GM23338 (cell line): ENCODE results near the gene SAC3D1. TPM values are rescaled to one million over a fixed set of nuclear protein-coding genes. Genes with fewer than 3 reads are reported as not detected.

Experiments used
- ATAC-seq: fragments of 200-7000 bp; cut with Tn5 transposase; 3 replicates; pipeline ENCODE4 v1.9.1; 2020
- DNase-seq: peaks from one replicate; pipeline ENCODE4 v3.0.0-alpha.2; 2015; ENCODE audit warnings: low spot score
- H2AFZ ChIP-seq: fragments of 200-600 bp; sonication (generic); 2 replicates; pipeline ENCODE4 v1.8.0; 2016; ENCODE audit warnings: antibody characterized with exemption, mild to moderate bottlenecking, moderate library complexity
- H3F3A ChIP-seq: fragments of 200-600 bp; sonication (generic); replicated peaks from 2 replicates; pipeline ENCODE4 v1.8.0; 2017; ENCODE audit warnings: antibody characterized with exemption, mixed run types, low read depth
- H3K27ac ChIP-seq: fragments of 200-600 bp; sonication (generic); 2 replicates; pipeline ENCODE4 v1.6.1; 2016; ENCODE audit warnings: low read depth
- H3K27me3 ChIP-seq: fragments of 200-600 bp; sonication (generic); 2 replicates; pipeline ENCODE4 v1.8.0; 2016; ENCODE audit warnings: mild to moderate bottlenecking, mixed run types, moderate library complexity; ENCODE audit not compliant: insufficient read depth
- H3K36me3 ChIP-seq: fragments of 200-600 bp; sonication (generic); 2 replicates; pipeline ENCODE4 v1.8.0; 2016; ENCODE audit warnings: mild to moderate bottlenecking; ENCODE audit not compliant: insufficient read depth
- H3K4me1 ChIP-seq: fragments of 200-600 bp; sonication (generic); 2 replicates; pipeline ENCODE4 v1.8.0; 2016; ENCODE audit warnings: mild to moderate bottlenecking, moderate library complexity; ENCODE audit not compliant: insufficient read depth
- H3K4me2 ChIP-seq: fragments of 200-600 bp; sonication (generic); 2 replicates; pipeline ENCODE4 v1.7.1; 2017; ENCODE audit warnings: mixed run types
- H3K4me3 ChIP-seq: fragments of 200-600 bp; sonication (generic); 2 replicates; pipeline ENCODE4 v1.6.1; 2016; ENCODE audit warnings: mixed run types
- H3K79me2 ChIP-seq: fragments of 200-600 bp; sonication (generic); replicated peaks from 2 replicates; pipeline ENCODE4 v1.8.0; 2017; ENCODE audit warnings: mild to moderate bottlenecking; ENCODE audit not compliant: insufficient read depth
- H3K9me2 ChIP-seq: fragments of 200-600 bp; sonication (generic); 2 replicates; pipeline ENCODE4 v1.8.0; 2017; ENCODE audit not compliant: insufficient read depth
- H4K20me1 ChIP-seq: fragments of 200-600 bp; sonication (generic); replicated peaks from 2 replicates; pipeline ENCODE4 v1.8.0; 2017; ENCODE audit warnings: mild to moderate bottlenecking; ENCODE audit not compliant: insufficient read depth
- H3K27ac Mint-ChIP-seq: 2 replicates; pipeline ENCODE4 v1.8.0; 2020; ENCODE audit warnings: inconsistent platforms, mild to moderate bottlenecking, moderate library complexity, mixed read lengths
- H3K27me3 Mint-ChIP-seq: 3 replicates; pipeline ENCODE4 v1.8.0; 2022; ENCODE audit warnings: low read depth, mild to moderate bottlenecking, moderate library complexity, mixed read lengths, inconsistent platforms; ENCODE audit not compliant: insufficient read depth, poor library complexity
- H3K36me3 Mint-ChIP-seq: 3 replicates; pipeline ENCODE4 v1.8.0; 2021; ENCODE audit warnings: low read depth, mild to moderate bottlenecking, inconsistent platforms, moderate library complexity, mixed read lengths
- H3K4me1 Mint-ChIP-seq: 3 replicates; pipeline ENCODE4 v1.8.0; 2020; ENCODE audit warnings: mild to moderate bottlenecking, inconsistent platforms, mixed read lengths
- H3K4me3 Mint-ChIP-seq: 3 replicates; pipeline ENCODE4 v1.8.0; 2021; ENCODE audit warnings: moderate library complexity, mild to moderate bottlenecking, inconsistent platforms, mixed read lengths
- H3K9me3 Mint-ChIP-seq: 3 replicates; pipeline ENCODE4 v1.8.0; 2020; ENCODE audit warnings: moderate library complexity, mild to moderate bottlenecking, inconsistent platforms, mixed read lengths
- CREB1 ChIP-seq: fragments of 250-450 bp; sonication (Bioruptor Pico); IDR thresholded peaks from 2 replicates; pipeline ENCODE4 v1.5.0; 2020; ENCODE audit warnings: low read depth, mild to moderate bottlenecking, moderate library complexity
- EZH2phosphoT487 ChIP-seq: fragments of 200-600 bp; sonication (generic); IDR thresholded peaks from one replicate; pipeline ENCODE4 v1.8.1; 2018; ENCODE audit warnings: antibody characterized with exemption; ENCODE audit not compliant: unreplicated experiment
- JUNB ChIP-seq: IDR thresholded peaks from one replicate; pipeline ENCODE4 v1.6.1; 2016; ENCODE audit warnings: antibody characterized with exemption; ENCODE audit not compliant: unreplicated experiment
- NANOG ChIP-seq: IDR thresholded peaks from 2 replicates; pipeline ENCODE4 v1.6.1; 2016; ENCODE audit warnings: antibody characterized with exemption, borderline replicate concordance
- POLR2AphosphoS5 ChIP-seq: IDR thresholded peaks from 2 replicates; pipeline ENCODE4 v1.6.1; 2016; ENCODE audit warnings: antibody characterized with exemption, low read depth
- STAT1 ChIP-seq: IDR thresholded peaks from one replicate; pipeline ENCODE4 v1.6.1; 2016; ENCODE audit warnings: antibody characterized with exemption; ENCODE audit not compliant: unreplicated experiment
- ZNF114 ChIP-seq: fragments of 250-450 bp; sonication (Bioruptor Pico); IDR thresholded peaks from 2 replicates; pipeline ENCODE4 v1.5.0; 2020; ENCODE audit warnings: mild to moderate bottlenecking, moderate library complexity
- ZNF331 ChIP-seq: fragments of 250-450 bp; sonication (Bioruptor Pico); IDR thresholded peaks from 2 replicates; pipeline ENCODE4 v1.5.0; 2020; ENCODE audit warnings: low read depth, mild to moderate bottlenecking, moderate library complexity
- polyA plus RNA-seq: library from polyadenylated mRNA; unstranded; fragments of >200 nt; fragmentation: Nextera tagmentation; extraction: Ambion mirVana; gene quantifications from 2 replicates; pipeline ENCODE4 v1.2.1, GENCODE V29; 2016
- total RNA-seq: library from RNA; depleted of rRNA; stranded (reverse); fragments of >200 nt; shearing (Covaris generic); gene quantifications from 2 replicates; pipeline ENCODE4 v1.2.3, GENCODE V29; 2014
- TF ChIP-seq, protein P1 (sequence below): fragments of 250-450 bp; sonication (Bioruptor Pico); IDR thresholded peaks from 2 replicates; pipeline ENCODE4 v1.5.0; 2020; ENCODE audit warnings: mild to moderate bottlenecking, moderate library complexity
- TF ChIP-seq, protein P2 (sequence below), 2 experiments: fragments of 200-600 bp in 1 of 2; sonication (generic) in 1 of 2; conservative IDR thresholded peaks; 2 replicates each; pipeline versions ENCODE4 v1.5.1 to v1.6.1; 2016 to 2017; ENCODE audit warnings: antibody characterized with exemption in 2 of 2, low read depth in 2 of 2, mild to moderate bottlenecking in 2 of 2, moderate library complexity in 1 of 2
- TF ChIP-seq, protein P3 (sequence below): IDR thresholded peaks from one replicate; pipeline ENCODE4 v1.6.1; 2018; ENCODE audit warnings: antibody characterized with exemption; ENCODE audit not compliant: unreplicated experiment

The SAC3D1 gene
- total and polyA plus RNA-seq, 2 experiments from 2014 or later, result 21.6 to 30.3 TPM

DNA sequence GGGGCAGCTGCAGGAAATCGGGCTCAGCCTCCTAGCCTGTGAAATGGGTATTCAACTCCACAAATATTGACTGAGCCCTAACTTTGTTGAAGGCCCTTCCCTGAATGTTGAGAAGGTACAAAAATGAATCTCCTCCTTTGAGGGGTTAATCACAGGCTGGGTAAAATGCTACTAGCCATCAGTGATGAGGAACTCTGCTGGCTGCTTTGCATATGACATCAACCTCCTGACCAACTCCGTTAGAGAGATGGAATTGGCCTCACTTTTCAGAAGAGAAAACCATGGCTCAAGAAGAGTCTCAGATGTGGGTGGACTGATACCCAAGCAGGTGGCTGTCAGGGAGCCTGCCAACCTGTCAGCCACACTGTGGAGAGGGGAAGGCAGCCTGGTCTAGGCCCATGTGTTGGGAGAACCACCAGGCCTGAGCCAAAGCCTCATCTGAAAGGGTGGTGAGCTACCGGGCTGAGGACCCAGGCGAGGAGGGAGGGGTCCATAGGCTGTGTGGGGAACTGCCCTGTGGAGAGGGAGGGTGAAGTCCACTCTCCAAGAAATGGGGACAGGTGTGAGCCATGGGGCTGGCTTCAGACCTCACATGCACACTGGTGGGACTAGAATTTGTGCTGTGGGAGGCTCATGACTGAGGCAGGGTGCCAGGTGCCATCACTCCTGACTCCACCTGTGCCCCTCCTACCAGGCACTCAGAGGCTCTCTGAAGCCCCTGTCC lies 31.1 kb downstream of the SAC3D1 start:
- H3K27me3 Mint-ChIP-seq, result peaks cover 15% of the 10 kb centered on the region

More for the DNA sequence above, 31.1 kb downstream of the SAC3D1 start:
- no peaks in the 10 kb centered on the region for H3K27me3 ChIP-seq
- no peak overlapping the region for H3K4me3 Mint-ChIP-seq
- no peaks in the 10 kb centered on the region for H3K9me3 Mint-ChIP-seq
- no peak for DNase-seq
- no peak overlapping the region for H3K4me2 ChIP-seq
- no peak overlapping the region for H3K27ac Mint-ChIP-seq
- H3K4me3 ChIP-seq, result no peak overlapping the region
- TF ChIP-seq, protein P1, sequence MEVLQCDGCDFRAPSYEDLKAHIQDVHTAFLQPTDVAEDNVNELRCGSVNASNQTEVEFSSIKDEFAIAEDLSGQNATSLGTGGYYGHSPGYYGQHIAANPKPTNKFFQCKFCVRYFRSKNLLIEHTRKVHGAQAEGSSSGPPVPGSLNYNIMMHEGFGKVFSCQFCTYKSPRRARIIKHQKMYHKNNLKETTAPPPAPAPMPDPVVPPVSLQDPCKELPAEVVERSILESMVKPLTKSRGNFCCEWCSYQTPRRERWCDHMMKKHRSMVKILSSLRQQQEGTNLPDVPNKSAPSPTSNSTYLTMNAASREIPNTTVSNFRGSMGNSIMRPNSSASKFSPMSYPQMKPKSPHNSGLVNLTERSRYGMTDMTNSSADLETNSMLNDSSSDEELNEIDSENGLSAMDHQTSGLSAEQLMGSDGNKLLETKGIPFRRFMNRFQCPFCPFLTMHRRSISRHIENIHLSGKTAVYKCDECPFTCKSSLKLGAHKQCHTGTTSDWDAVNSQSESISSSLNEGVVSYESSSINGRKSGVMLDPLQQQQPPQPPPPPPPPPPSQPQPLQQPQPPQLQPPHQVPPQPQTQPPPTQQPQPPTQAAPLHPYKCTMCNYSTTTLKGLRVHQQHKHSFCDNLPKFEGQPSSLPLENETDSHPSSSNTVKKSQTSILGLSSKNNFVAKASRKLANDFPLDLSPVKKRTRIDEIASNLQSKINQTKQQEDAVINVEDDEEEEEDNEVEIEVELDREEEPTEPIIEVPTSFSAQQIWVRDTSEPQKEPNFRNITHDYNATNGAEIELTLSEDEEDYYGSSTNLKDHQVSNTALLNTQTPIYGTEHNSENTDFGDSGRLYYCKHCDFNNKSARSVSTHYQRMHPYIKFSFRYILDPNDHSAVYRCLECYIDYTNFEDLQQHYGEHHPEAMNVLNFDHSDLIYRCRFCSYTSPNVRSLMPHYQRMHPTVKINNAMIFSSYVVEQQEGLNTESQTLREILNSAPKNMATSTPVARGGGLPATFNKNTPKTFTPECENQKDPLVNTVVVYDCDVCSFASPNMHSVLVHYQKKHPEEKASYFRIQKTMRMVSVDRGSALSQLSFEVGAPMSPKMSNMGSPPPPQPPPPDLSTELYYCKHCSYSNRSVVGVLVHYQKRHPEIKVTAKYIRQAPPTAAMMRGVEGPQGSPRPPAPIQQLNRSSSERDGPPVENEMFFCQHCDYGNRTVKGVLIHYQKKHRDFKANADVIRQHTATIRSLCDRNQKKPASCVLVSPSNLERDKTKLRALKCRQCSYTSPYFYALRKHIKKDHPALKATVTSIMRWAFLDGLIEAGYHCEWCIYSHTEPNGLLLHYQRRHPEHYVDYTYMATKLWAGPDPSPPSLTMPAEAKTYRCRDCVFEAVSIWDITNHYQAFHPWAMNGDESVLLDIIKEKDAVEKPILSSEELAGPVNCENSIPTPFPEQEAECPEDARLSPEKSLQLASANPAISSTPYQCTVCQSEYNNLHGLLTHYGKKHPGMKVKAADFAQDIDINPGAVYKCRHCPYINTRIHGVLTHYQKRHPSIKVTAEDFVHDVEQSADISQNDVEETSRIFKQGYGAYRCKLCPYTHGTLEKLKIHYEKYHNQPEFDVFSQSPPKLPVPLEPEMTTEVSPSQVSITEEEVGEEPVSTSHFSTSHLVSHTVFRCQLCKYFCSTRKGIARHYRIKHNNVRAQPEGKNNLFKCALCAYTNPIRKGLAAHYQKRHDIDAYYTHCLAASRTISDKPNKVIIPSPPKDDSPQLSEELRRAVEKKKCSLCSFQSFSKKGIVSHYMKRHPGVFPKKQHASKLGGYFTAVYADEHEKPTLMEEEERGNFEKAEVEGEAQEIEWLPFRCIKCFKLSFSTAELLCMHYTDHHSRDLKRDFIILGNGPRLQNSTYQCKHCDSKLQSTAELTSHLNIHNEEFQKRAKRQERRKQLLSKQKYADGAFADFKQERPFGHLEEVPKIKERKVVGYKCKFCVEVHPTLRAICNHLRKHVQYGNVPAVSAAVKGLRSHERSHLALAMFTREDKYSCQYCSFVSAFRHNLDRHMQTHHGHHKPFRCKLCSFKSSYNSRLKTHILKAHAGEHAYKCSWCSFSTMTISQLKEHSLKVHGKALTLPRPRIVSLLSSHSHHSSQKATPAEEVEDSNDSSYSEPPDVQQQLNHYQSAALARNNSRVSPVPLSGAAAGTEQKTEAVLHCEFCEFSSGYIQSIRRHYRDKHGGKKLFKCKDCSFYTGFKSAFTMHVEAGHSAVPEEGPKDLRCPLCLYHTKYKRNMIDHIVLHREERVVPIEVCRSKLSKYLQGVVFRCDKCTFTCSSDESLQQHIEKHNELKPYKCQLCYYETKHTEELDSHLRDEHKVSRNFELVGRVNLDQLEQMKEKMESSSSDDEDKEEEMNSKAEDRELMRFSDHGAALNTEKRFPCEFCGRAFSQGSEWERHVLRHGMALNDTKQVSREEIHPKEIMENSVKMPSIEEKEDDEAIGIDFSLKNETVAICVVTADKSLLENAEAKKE (CRISPR knock-in tag), result no peak
- TF ChIP-seq ZNF114 (CRISPR knock-in tag) (no peak), JUNB (no peak), STAT1 (no peak), CREB1 (CRISPR knock-in tag) (no peak), NANOG (no peak), POLR2AphosphoS5 (no peak), EZH2phosphoT487 (no peak), ZNF331 (CRISPR knock-in tag) (no peak)
- TF ChIP-seq, protein P2, sequence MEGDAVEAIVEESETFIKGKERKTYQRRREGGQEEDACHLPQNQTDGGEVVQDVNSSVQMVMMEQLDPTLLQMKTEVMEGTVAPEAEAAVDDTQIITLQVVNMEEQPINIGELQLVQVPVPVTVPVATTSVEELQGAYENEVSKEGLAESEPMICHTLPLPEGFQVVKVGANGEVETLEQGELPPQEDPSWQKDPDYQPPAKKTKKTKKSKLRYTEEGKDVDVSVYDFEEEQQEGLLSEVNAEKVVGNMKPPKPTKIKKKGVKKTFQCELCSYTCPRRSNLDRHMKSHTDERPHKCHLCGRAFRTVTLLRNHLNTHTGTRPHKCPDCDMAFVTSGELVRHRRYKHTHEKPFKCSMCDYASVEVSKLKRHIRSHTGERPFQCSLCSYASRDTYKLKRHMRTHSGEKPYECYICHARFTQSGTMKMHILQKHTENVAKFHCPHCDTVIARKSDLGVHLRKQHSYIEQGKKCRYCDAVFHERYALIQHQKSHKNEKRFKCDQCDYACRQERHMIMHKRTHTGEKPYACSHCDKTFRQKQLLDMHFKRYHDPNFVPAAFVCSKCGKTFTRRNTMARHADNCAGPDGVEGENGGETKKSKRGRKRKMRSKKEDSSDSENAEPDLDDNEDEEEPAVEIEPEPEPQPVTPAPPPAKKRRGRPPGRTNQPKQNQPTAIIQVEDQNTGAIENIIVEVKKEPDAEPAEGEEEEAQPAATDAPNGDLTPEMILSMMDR (conservative IDR thresholded peaks at IDR 0.05; ENCODE audit: low read depth in 2 of 2), result no peak
- TF ChIP-seq, protein P3, sequence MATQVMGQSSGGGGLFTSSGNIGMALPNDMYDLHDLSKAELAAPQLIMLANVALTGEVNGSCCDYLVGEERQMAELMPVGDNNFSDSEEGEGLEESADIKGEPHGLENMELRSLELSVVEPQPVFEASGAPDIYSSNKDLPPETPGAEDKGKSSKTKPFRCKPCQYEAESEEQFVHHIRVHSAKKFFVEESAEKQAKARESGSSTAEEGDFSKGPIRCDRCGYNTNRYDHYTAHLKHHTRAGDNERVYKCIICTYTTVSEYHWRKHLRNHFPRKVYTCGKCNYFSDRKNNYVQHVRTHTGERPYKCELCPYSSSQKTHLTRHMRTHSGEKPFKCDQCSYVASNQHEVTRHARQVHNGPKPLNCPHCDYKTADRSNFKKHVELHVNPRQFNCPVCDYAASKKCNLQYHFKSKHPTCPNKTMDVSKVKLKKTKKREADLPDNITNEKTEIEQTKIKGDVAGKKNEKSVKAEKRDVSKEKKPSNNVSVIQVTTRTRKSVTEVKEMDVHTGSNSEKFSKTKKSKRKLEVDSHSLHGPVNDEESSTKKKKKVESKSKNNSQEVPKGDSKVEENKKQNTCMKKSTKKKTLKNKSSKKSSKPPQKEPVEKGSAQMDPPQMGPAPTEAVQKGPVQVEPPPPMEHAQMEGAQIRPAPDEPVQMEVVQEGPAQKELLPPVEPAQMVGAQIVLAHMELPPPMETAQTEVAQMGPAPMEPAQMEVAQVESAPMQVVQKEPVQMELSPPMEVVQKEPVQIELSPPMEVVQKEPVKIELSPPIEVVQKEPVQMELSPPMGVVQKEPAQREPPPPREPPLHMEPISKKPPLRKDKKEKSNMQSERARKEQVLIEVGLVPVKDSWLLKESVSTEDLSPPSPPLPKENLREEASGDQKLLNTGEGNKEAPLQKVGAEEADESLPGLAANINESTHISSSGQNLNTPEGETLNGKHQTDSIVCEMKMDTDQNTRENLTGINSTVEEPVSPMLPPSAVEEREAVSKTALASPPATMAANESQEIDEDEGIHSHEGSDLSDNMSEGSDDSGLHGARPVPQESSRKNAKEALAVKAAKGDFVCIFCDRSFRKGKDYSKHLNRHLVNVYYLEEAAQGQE, result no peak
- peaks cover 2% of the 10 kb centered on the region; the same call in 1 of the 2 replicates for H3K79me2 ChIP-seq
- H3K36me3 Mint-ChIP-seq, result peaks cover 17% of the 10 kb centered on the region
- H2AFZ ChIP-seq, result no peak overlapping the region
- H3K36me3 ChIP-seq, result no peaks in the 10 kb centered on the region
- no peaks in the 10 kb centered on the region for H3F3A ChIP-seq
- H4K20me1 ChIP-seq, result peaks cover under 1% of the 10 kb centered on the region
- H3K9me2 ChIP-seq, result no peaks in the 10 kb centered on the region
- H3K27ac ChIP-seq, result no peak overlapping the region
- ATAC-seq, result no peak
- H3K4me1 Mint-ChIP-seq, result peaks cover 15% of the 10 kb centered on the region
- peaks cover 5% of the 10 kb centered on the region for H3K4me1 ChIP-seq
